RKO (cell line): ENCODE data around the gene AGAP1.

Experiments used
- DNase-seq: peaks from one replicate; pipeline ENCODE4 v3.0.0-alpha.2; 2016; ENCODE audit warnings: low spot score

AGAP1 gene

DNA sequence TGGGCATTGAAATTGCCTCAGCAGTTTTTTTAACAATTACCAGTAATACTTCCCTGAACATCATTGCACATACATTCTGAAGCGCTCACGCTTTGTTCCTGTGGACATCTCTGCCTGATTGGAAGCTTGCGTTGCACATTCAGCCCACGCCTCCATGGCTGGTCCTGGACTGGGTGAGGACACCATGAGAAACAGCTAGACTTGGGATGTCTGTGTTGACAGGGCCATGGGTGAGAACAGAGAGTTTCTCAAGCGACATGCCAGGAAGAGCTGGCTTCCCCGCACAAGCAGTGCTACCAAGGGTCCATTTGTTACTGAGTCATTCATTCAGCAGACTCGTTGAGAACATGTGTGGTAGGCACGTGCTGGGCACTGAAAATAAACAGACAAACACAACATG, 508.0 kb downstream of the AGAP1 start:
- DNase-seq, result no peak

DNA sequence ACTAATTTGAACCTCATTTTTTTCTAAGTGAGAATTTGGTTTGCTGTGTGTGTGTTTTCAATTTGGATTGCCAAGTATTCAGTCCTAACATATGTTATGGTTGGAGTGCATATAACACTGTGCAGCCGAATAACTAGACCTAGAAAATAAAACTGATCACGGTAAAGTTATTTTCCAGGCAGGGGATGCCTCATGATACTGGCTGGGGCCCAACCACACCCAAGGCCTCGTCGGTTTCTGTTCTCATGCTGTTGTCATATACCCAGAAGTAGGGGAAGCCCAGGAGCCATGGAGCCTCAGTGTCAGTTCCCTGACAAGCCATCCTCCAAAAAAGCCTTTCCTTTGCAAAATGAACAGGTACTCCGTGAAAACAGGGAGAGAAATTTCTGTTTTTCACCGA, 514.2 kb downstream of the AGAP1 start:
- DNase-seq, result no peak

DNA sequence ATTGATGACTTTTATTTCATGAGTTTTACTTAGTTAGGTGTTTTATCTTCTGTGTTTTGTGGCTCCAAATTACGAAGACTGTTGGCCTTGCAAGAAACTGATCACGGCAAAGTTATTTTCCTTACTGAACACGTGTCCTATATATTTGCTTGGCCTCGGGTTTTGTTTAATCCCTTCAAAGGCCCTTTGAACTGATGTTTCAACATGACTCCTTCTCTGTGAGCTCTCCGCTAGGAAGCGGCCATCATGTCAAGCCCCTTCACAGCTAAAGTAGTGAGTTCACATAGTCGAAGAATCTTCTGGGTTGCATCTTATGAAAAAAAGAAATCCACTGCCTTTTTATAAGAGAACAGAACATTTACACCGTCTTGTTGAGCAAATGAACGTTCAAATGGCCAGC, 515.0 kb downstream of the AGAP1 start:
- DNase-seq, result no peak

DNA sequence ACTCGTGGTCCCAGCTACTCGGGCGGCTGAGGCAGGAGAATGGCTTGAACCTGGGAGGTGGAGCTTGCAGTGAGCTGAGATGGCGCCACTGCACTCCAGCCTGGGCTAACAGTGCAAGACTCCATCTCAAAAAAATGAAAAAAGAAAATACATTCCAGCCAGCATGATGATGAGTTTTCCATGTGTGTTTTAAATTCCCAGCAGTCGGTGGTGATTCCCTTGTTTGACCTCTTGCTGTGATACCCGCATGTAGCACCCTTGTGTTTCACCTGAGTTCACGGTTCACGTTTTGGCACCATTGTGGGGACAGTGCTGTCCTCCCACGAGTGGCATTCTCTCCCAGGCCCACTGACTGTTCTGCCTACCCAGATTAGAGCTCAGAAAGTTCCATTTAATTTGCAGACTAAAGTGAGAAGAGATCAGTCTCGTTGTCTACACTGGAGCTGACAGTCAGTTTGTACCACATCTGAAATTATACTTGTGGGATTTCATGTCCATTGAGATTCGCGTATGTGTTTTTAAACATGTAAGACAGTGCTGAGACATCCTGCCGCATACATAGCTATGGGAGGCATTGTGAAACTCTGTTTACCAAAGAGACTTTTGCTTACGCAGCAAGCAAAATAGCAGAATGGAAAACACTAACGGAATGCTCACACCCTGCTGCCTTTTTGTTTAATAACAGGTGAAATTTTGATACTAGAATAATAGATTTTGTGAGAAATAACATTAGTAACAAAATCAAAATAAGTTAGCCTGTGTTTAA, 517.3 kb downstream of the AGAP1 start:
- no peak for DNase-seq

DNA sequence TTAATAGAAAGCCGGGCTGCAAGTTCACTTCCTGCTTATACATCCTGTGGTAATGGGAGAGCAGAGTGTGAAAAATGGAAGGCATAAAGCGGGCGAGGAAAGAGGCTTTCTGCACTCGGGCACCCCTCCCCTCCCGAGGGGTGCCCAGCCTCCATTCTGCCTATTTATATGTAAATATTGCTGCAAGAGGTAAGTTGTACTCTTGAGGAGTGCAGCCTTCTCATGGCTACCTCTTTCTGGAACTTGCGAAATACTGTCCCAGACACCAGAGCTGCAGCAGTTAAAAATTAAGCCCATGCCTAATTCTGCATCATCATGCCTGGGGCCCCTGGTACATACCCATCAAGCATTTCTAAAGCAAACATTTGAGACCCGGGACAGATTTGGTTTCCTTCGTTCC, 518.3 kb downstream of the AGAP1 start:
- no peak for DNase-seq

DNA sequence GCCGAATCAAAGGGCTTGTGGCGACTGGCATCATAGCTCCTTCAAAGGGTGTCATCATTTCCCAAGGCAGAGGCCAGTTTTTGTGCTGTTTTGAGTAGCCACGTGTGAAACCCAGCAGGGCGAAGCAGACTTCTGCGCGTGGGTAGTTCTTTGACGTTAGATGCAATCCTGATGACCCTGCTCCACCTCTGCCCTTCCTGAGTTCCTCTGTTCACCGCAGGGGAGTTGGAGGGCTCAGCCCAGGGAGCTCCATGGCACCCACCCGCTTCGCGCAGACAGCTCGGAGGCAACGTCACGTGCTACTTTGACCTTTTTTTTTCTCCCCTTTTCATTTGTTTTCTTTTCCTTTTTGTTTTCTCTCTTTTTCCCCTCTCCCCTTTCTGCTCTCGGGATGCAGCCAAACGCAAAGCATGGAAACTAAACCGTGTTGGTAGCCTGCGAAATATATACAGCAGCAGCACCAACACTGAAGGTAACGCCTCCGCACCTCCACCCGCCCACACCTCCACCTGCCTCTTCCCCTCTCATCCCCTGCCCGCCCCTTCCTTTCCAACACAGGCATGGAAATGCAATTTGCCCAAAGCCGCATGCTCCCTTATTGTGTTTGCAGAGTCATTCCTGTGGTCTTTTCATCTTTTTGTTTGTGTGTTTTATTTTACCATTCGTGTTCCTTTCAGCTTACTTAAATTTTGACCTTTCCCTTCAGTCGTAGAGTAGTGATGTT, 520.7 kb downstream of the AGAP1 start:
- no peak for DNase-seq

DNA sequence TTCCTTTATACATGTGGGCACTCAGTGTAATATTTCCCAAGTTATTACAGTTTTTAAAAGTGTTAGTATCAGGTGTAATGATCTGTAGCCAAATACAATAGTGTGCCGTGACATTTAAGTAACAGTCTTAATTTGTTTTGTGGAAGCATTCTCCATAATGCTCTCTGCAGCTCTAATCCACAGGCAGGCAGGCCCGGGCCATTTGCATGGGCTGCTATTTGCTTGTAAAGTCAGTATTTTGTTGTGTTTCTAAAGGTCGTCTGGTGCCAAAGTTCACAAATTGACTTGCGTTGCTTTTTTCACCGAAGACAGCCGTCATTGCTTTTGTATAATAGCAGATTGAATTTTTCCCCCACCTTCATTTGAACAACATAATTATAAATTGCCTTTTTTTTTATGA, 521.3 kb downstream of the AGAP1 start:
- no peak for DNase-seq

DNA sequence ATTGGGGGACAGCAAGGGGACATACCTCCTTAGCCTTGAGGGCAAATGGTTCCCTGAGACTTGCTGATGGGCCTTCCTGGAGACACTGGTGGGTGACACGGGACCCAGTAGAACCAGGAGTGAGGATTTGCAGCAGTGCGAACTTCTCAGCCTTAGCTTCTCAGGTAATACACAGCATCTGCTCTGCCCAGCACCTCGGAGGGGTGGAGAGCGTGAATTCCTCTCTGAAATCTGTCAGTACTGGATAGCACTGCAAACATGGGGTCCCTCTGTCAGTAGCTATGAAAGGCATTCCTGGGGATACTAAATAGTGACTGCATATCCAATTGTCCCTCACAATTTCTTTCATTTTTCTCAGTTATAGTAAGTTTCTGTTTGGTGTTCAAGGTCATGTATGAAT, 522.7 kb downstream of the AGAP1 start:
- DNase-seq, result no peak

DNA sequence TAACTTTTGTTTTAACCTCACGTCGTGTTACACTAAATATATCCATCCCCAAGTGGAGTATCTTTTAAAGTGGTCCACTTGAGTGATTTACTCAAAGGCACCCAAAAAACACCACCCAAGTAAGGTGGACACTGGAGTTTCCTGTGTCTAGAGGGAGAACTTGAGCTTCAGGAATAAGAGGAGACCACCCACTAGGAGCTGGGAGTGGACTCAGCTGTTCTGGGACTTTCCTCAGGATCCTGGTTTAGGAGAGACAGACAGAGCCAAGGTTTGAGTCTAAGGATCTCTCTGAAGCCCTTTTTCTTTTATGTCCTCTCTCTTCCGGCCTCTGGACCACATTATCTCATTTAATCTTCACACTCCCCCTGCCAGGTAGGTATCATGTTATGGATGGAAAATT, 523.6 kb downstream of the AGAP1 start:
- no peak for DNase-seq

DNA sequence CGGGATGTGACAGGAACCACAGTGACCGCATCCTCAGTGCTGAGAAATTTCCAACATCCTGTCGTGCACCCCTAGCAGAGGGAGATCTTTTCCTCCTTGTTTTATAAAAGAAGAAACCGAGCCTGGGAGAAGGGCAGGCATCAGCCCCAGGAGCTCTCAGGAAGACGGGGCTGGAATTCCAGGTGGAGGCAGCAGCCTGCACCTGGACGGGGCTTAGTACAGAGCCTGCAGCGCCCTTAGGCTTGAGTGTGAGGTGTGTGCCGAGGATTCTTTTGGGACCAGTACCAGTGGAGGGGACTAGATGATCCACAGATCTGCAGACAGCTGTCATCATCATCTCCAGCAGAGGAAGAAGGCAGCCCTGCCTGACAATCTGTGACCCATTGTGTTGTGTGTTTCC, 525.6 kb downstream of the AGAP1 start:
- no peak for DNase-seq

DNA sequence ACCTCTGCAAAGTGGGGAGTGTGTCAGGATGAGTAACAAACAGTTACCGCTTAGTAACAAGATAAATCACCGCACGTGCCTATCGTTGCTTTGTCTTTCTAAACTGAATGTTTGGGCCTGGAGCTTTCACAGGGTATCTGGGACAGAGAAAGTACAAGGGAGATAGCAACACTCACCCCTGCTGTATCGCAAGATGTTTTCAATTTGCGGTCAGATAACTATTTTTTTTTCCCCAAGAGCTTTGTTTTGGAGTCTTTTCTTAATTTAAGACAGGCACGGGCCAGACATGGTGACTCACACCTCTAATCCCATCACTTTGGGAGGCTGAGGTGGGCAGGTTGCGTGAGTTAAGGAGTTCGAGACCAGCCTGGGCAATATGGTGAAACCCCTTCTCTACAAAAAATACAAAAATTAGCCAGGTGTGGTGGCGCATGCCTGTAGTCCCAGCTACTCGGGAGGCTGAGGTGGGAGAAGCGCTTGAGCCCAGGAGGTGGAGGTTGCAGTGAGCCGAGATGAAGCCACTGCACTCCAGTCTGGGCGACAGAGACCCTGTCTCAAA, 527.7 kb downstream of the AGAP1 start:
- no peak for DNase-seq

DNA sequence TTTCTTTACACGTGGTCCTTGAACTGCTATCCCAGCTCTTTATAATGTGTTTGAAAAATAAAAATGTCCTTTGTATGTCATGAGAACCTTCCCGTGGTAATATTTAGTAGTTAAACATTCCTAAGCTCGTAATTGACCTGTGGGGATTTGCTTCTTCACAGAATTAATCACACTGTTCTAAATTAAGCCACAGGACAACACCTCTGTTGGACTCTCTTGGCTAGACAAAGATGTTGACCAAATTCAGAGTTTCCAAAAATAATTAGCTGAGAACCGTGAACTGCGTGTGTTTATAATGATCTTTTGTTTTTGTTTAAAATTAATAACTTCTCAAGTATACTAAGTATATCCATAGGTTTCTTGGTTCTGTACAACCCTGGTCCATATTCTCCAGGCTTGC, 528.3 kb downstream of the AGAP1 start:
- no peak for DNase-seq

DNA sequence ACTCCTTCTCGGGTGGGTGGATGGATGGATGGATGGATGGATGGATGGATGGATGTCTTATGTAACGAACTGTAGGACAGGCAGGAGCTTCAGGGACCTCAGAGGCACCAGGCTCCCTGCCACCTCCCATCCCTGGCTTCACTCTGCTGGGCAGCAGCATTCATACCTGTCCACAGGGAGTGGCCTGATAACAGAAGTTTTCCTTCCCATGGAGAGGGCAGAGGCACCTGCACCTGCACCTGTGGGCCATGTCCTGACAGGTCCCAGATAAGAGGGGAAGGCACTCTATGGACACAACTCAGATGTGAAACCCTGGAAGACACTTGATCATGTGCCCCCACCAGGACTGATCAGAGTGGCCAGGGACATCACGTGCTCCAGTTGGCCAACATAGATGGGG, 532.0 kb downstream of the AGAP1 start:
- DNase-seq, result no peak

DNA sequence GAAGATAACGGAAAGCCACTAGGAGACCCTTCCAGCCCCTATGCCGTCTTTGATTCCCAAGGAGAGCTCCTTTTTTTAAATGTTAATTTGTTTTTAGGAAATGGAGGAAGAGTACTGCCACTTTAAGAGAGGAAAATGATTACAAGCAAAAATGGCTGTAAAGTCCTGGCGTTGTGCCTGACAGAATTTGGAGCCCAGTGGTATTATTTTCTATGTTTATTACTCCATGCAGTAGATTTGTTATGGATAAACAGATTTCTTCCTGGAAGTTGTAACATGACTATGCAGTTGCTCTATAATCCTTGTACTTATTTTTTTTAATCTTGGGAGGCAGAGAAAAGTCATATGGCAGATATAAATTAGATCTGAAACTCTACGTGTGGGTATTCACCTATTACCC, 533.0 kb downstream of the AGAP1 start:
- DNase-seq, result no peak

DNA sequence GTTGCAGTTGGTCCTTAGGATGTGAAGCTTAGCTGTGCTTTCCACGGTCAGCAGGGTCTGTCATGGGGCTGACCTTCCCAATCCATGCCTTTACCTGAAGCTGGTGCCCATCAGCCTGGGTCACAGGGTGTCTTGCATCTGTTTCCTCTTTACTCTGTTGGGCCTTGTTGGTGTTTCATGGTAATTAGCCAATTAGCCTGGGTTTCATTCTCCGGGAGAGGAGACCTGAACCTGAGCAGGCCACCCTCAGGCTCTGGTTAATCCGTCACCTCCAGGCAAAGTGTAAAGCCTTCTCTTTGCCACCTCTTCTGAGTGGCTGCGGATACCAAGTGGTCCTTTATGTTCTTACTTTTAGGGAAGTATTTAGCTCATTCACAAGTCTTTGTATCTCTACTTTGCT, 534.2 kb downstream of the AGAP1 start:
- DNase-seq, result no peak

DNA sequence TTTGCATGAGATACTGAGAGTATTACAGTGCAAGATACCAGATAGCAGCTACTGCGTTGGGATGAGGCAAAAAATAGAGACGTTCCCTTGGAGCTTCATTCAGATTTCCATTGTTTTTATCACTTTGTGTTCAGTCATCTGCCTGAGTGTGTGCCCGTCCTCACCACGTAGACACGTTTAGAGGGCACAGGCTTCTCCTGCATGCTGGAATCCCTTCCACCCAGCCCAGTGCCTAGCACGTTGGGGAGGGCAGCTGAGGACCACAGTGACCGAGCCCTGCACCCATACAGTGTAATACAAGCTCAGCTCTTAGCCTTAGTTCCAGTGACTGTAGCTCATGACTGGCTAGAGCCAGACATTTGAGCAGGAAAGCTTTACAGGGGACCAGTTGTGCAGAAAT, 539.6 kb downstream of the AGAP1 start:
- no peak for DNase-seq

DNA sequence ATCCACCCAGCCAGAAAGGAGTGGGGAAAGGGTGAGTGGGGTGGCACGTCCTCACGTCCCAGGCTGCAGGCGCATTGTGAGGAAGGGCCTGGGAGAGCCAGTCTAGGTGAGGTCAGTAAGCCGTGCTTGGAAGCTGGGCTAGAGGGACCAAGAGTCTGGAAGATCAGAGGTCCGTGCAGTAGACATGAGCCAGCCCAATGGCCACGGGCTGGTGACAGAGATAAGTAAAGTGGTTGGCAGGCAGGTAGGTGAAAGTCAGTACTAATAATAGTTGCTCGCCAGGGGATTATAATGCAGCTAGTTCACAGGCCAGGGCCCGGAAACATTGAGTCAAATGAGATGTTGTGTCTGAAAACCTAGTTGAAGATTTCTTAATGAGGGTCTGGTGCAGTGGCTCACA, 541.1 kb downstream of the AGAP1 start:
- DNase-seq, result no peak

DNA sequence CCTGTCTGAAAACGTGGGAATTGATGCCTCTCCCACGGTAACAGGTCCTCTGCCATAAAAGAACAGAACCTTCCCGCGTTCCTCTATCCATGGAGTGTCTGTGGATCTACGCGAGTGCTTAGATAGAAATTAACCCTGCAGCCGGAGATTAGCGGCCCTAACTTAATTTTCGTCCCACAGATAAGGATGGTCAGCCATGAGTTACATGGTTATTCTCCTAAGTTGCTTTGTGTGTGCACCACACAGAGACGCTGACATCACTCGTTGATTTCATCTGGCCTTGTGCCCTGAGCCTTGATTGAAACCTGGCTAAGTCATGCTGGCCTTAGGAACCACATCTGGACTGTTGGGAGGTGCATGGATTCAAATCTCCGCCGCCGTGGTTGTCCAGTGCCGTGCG, 542.2 kb downstream of the AGAP1 start:
- DNase-seq, result no peak

DNA sequence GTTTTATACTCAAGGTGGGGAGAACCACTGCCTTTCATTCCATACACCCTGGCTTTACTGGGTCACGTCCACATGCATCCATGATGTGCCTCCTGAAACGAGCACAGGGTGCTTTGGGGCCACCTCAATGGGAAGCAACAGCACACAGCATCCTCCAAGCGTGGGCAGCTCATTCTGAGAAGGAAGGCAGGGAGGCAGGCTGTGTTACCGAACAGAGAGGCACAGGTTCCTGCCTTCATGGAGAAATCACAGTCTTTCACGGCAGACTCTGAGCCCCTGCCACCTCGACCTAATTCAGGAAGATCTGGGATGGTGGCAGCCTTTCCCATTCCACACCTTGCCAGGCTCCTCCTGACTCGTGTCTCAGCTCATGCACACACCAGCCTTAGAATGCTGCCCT, 544.3 kb downstream of the AGAP1 start:
- no peak for DNase-seq

DNA sequence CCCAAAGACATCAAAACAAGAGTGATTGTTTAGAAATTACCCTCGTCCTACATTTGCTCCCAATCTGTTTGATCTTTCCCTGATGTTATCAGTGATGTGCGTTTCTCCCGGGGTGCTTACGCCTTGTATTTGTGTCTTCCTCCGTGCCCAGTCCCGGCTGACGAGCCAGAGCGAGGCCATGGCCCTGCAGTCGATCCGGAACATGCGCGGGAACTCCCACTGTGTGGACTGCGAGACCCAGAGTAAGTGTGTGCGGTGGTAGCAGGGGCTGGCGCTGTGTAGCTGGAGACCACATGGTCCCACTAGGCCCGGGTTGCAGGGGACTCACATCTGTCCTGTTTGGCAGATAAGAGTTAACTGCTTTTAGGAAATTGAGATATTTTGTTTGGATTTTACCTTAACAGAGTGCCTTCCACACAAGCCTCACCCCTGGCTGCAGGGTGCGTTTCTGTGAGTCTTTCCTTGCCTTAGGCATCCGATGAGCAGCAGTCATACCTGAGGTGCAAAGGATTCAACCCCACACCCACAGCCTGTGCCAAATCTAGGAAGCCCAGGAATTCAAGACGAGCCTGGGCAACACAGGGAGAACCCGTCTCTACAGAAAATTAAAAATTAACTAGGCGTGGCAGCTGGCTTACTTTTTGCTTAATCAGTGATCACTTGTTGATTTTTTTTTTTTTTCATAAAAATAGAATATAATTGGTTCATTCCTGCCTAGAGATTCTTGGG, 546.9 kb downstream of the AGAP1 start:
- no peak for DNase-seq

DNA sequence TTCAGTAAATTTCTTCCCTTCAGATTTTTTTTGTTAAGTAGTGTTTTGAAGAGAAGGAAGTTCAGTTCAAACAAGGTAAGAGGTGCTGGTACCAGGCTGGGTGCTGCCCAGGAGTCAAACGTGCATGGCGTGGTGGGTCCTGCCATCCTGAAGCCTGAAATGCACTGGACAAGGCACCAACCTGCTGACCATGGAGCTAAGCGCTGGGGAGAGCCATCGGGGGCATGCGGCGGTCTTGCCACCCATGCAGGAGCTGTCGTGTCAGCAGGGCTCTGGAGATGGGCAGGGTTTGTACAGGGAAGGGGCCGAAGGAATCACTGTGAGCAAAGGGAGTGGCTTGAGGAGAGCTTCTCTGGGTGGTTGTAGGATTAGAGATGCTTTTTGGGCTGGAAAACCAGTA, 547.8 kb downstream of the AGAP1 start:
- DNase-seq, result no peak

DNA sequence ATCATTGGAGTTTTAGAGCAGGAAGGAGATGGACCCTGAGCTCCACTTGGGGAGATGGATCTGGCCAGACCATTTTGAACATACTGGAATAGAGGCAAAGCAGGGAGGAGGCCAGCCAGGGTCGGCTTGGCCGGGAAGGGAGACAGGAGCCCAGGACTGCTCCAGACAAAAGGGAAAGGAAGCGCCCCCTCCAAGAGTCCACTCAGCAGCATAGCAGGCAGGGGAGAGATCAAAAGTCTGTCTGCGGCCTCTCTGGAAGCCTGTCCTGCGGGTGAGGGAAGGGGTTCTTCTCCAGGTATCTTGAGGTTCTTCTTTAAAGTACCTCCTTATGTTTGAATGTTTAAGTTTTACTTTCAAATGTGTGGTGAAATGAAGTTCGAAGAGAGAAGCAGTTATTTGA, 548.2 kb downstream of the AGAP1 start:
- no peak for DNase-seq

DNA sequence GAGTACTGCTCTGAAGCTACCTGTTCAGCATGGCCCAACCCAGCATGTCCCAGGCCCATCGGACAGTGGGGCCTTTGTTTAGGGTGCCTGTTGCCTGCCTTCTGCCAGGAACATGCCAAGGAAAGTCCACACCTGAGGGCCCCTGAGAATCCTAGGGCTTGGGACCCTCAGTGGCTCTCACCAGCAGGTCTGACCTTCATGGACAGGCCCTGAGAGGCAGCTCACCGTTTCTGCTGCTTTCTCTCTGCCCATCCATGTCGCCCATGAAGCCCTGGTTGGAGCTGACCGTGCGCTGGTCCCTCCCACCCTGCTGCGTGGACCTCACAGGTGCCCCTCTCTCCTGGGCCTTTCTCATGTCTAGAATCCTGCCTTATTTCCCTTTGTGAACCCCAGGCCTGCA, 550.3 kb downstream of the AGAP1 start:
- no peak for DNase-seq
